GM19240 (cell line): ENCODE measurements around the gene ELAC2.

ENCODE experiments used
- DNase-seq: peaks from one replicate; pipeline ENCODE4 v3.0.0; 2011; ENCODE audit warnings: low spot score; ENCODE audit not compliant: insufficient read length

ELAC2 gene

GRCh38 chr17:13024016-13024415 is 6.2 kb upstream of the ELAC2 start:
- no peak for DNase-seq

GRCh38 chr17:13016881-13017654 is 759 bp downstream of the ELAC2 start:
- no peak for DNase-seq

- no peak for DNase-seq
Measured at GRCh38 chr17:13014801-13015200, 3.0 kb downstream of the ELAC2 start.

- no peak for DNase-seq
Measured at GRCh38 chr17:13010959-13011358, 6.9 kb downstream of the ELAC2 start.

GRCh38 chr17:13008461-13008860 is 9.4 kb downstream of the ELAC2 start:
- no peak for DNase-seq

- no peak for DNase-seq
Measured at GRCh38 chr17:13005530-13005929, 12.3 kb downstream of the ELAC2 start.

- DNase-seq: no peak
Measured at GRCh38 chr17:13004336-13004735, 13.5 kb downstream of the ELAC2 start.

- DNase-seq: no peak
Measured at GRCh38 chr17:13003927-13004326, 13.9 kb downstream of the ELAC2 start.

- DNase-seq: no peak
Measured at GRCh38 chr17:13003454-13003851, 14.4 kb downstream of the ELAC2 start.

GRCh38 chr17:13002761-13003453 is 14.9 kb downstream of the ELAC2 start:
- no peak for DNase-seq

GRCh38 chr17:13001991-13002615 is 15.7 kb downstream of the ELAC2 start:
- DNase-seq: no peak

- no peak for DNase-seq
Measured at GRCh38 chr17:13000561-13000960, 17.3 kb downstream of the ELAC2 start.

GRCh38 chr17:12998874-12999273 is 19.0 kb downstream of the ELAC2 start:
- no peak for DNase-seq

GRCh38 chr17:12998461-12998860 is 19.4 kb downstream of the ELAC2 start:
- DNase-seq: no peak

- no peak for DNase-seq
Measured at GRCh38 chr17:12996941-12997340, 20.9 kb downstream of the ELAC2 start.

GRCh38 chr17:12996357-12996756 is 21.5 kb downstream of the ELAC2 start:
- DNase-seq: no peak

- DNase-seq: no peak
Measured at GRCh38 chr17:12995896-12996295, 21.9 kb downstream of the ELAC2 start.

GRCh38 chr17:12995106-12995895 is 22.5 kb downstream of the ELAC2 start:
- DNase-seq: no peak

- no peak for DNase-seq
Measured at GRCh38 chr17:12994341-12995074, 23.3 kb downstream of the ELAC2 start.

GRCh38 chr17:12993631-12994030 is 24.2 kb downstream of the ELAC2 start:
- no peak for DNase-seq

- DNase-seq: no peak
Measured at GRCh38 chr17:12992676-12993075, 25.2 kb downstream of the ELAC2 start.
